ENCODE results near the gene TRIO. TPM values are rescaled to one million over a fixed set of nuclear protein-coding genes. Genes with fewer than 3 reads are reported as not detected.

TRIO gene
- total and polyA plus RNA-seq, 2 of the 8 experiments (the other 6 are each of a cell fraction or from before 2014, with no cell fraction given): 35.1 to 69.1 TPM

DNA sequence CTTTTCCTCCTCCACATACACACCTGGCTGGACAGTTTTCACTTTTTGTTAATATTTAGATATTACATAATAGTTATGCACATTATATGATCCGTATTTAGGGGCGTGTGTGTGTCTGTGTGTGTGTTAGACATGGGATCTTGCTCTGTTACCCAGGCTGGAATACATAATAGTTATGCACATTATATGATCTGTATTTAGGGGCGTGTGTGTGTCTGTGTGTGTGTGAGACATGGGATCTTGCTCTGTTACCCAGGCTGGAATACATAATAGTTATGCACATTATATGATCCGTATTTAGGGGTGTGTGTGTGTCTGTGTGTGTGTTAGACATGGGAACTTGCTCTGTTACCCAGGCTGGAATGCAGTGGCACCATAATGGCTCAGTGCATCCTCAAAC is 239.5 kb downstream of the TRIO start:
- DNase-seq (ENCODE audit: low read depth in 1 of 2, low spot score in 2 of 2): no peak
- Histone ChIP-seq H3K4ac (replicated peaks; ENCODE audit: insufficient read length, low read depth, low read length) (no peak overlapping the region), H2BK5ac (ENCODE audit: low read depth, low read length) (no peak overlapping the region; the same call in 1 of the 2 replicates), H3K9ac (replicated peaks in 1 of 4; ENCODE audit: extremely low read depth in 1 of 4, low read depth in 3 of 4, low read length in 3 of 4) (no peak overlapping the region), H3K56ac (replicated peaks; ENCODE audit: insufficient read length, low read depth, low read length) (no peak overlapping the region), H4K20me1 (replicated peaks in 1 of 2; ENCODE audit: control insufficient read depth in 1 of 2, insufficient read depth in 2 of 2, low read length in 2 of 2) (no peaks in the 10 kb centered on the region), H3K23ac (ENCODE audit: insufficient read length) (no peak overlapping the region), H3K9me3 (ENCODE audit: insufficient read depth in 2 of 2, low read depth in 1 of 2, low read length in 1 of 2) (no peaks in the 10 kb centered on the region), H3K18ac (ENCODE audit: extremely low read depth, low read length) (no peak overlapping the region), H2BK15ac (ENCODE audit: low read length) (no peak overlapping the region), H2BK20ac (ENCODE audit: low read length) (no peak overlapping the region), H4K5ac (ENCODE audit: insufficient read length, low read depth, low read length) (no peak overlapping the region), H3K23me2 (ENCODE audit: low read depth, low read length) (no peaks in the 10 kb centered on the region; the same call in 1 of the 2 replicates), H2AK5ac (ENCODE audit: low read depth, low read length) (no peak overlapping the region), H2BK12ac (ENCODE audit: low read depth, low read length) (no peak overlapping the region), H3K14ac (ENCODE audit: insufficient read length) (no peak overlapping the region), H3K79me2 (ENCODE audit: control insufficient read depth in 1 of 2, insufficient read depth in 2 of 2, low read length in 2 of 2) (no peaks in the 10 kb centered on the region), H3K36me3 (ENCODE audit: control insufficient read depth in 2 of 4, insufficient read depth in 4 of 4, low read length in 3 of 4) (peaks cover 6 to 39% (median 16%) of the 10 kb centered on the region in 4 experiments; a peak in 7 of 8 replicates), H2BK120ac (replicated peaks; ENCODE audit: low read depth, low read length) (no peak overlapping the region), H3K4me1 (replicated peaks in 1 of 4; ENCODE audit: control insufficient read depth in 3 of 4, insufficient read depth in 4 of 4, low read length in 3 of 4) (peaks cover 0 to 13% (median 6%) of the 10 kb centered on the region in 4 experiments; a peak in 4 of 7 replicates), H2AFZ (ENCODE audit: low read length) (no peak overlapping the region), H4K8ac (ENCODE audit: extremely low read depth, insufficient read depth, low read length) (no peak overlapping the region), H3K4me2 (ENCODE audit: insufficient read depth in 1 of 2, low read depth in 2 of 2, low read length in 2 of 2) (no peak overlapping the region), H3K4me3 (ENCODE audit: extremely low read depth in 1 of 4, insufficient read depth in 2 of 4, low read depth in 3 of 4, low read length in 4 of 4) (no peak overlapping the region), H3K27ac (ENCODE audit: low read depth, low read length) (no peak overlapping the region), H3K27me3 (replicated peaks in 1 of 4; ENCODE audit: control insufficient read depth in 3 of 4, extremely low read depth in 1 of 4, insufficient read depth in 3 of 4, low read length in 3 of 4) (no peaks in the 10 kb centered on the region), H4K91ac (replicated peaks; ENCODE audit: insufficient read length, low read length) (no peak overlapping the region), H3K79me1 (ENCODE audit: low read depth, low read length) (no peaks in the 10 kb centered on the region)
- CTCF ChIA-PET (ENCODE audit: partially characterized antibody): interaction anchor here (0.9 to 2.8 kb wide), 4 partner anchors 13 to 80 kb away, joined by 3 to 10 read pairs (median 4); no protein-coding TSS in a partner anchor
- no peak for FAIRE-seq
- 84% methylated on average over 4 of the region's 4 CpGs; no CpG with 5 or more reads in 1 of the 2 experiments for WGBS, 2 experiments (ENCODE audit: extremely low coverage in 1 of 2, insufficient coverage in 1 of 2, insufficient read length in 1 of 2, insufficient replicate concordance in 2 of 2, low coverage in 1 of 2, low lambda C conversion rate in 2 of 2, missing lambda C conversion rate in 1 of 2)
- POLR2A ChIA-PET (ENCODE audit: partially characterized antibody): no interaction called here
- TF ChIP-seq RXRA (IDR thresholded peaks at IDR 0.05; ENCODE audit: insufficient read depth, low read depth, low read length) (no peak), JUN (IDR thresholded peaks at IDR 0.05; ENCODE audit: low read depth, low read length) (no peak), YY1 (IDR thresholded peaks at IDR 0.05; ENCODE audit: low read depth, low read length) (no peak), SP1 (IDR thresholded peaks at IDR 0.05; ENCODE audit: low read depth, low read length) (no peak), SRF (IDR thresholded peaks at IDR 0.05; ENCODE audit: low read depth, low read length) (no peak)
- TF ChIP-seq, protein P1, sequence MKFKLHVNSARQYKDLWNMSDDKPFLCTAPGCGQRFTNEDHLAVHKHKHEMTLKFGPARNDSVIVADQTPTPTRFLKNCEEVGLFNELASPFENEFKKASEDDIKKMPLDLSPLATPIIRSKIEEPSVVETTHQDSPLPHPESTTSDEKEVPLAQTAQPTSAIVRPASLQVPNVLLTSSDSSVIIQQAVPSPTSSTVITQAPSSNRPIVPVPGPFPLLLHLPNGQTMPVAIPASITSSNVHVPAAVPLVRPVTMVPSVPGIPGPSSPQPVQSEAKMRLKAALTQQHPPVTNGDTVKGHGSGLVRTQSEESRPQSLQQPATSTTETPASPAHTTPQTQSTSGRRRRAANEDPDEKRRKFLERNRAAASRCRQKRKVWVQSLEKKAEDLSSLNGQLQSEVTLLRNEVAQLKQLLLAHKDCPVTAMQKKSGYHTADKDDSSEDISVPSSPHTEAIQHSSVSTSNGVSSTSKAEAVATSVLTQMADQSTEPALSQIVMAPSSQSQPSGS (IDR thresholded peaks at IDR 0.05; ENCODE audit: low read length): no peak
